Kasumi-1 (cell line): ENCODE data around the gene ULK2.
A peak's percentile ranks its signal among the peaks of the same experiment; 100 is the strongest.

Experiments
- DNase-seq, 2 experiments: peaks; one replicate each; lab custom pipeline; 2025; lab: John Stamatoyannopoulos, UW

Gene ULK2

GRCh38 chr17:19747159-19747719, 120.5 kb downstream of the ULK2 start:
- no peak for DNase-seq

- no peak for DNase-seq
Observed at GRCh38 chr17:19746517-19746916, 121.2 kb downstream of the ULK2 start.

- DNase-seq: peak; percentile 22 to 37
Observed at GRCh38 chr17:19744922-19745757, 122.6 kb downstream of the ULK2 start.

- DNase-seq: no peak
Observed at GRCh38 chr17:19744492-19744891, 123.2 kb downstream of the ULK2 start.

GRCh38 chr17:19743101-19744100, 124.3 kb downstream of the ULK2 start:
- DNase-seq: no peak

GRCh38 chr17:19742495-19742894, 125.2 kb downstream of the ULK2 start:
- no peak for DNase-seq

- no peak for DNase-seq
Observed at GRCh38 chr17:19741832-19742457, 125.8 kb downstream of the ULK2 start.

GRCh38 chr17:19740933-19741332, 126.8 kb downstream of the ULK2 start:
- no peak for DNase-seq

GRCh38 chr17:19739241-19740201, 128.2 kb downstream of the ULK2 start:
- DNase-seq: no peak

GRCh38 chr17:19738757-19739156, 129.0 kb downstream of the ULK2 start:
- no peak for DNase-seq

GRCh38 chr17:19738073-19738449, 129.7 kb downstream of the ULK2 start:
- no peak for DNase-seq

- no peak for DNase-seq
Observed at GRCh38 chr17:19737305-19738072, 130.2 kb downstream of the ULK2 start.

GRCh38 chr17:19736071-19736470, 131.7 kb downstream of the ULK2 start:
- DNase-seq: no peak

- no peak for DNase-seq
Observed at GRCh38 chr17:19733953-19734526, 133.7 kb downstream of the ULK2 start.

- no peak for DNase-seq
Observed at GRCh38 chr17:19731626-19732025, 136.1 kb downstream of the ULK2 start.

- DNase-seq: no peak
Observed at GRCh38 chr17:19730843-19731242, 136.9 kb downstream of the ULK2 start.

- DNase-seq: no peak
Observed at GRCh38 chr17:19729900-19730299, 137.8 kb downstream of the ULK2 start.

GRCh38 chr17:19728084-19728495, 139.6 kb downstream of the ULK2 start:
- no peak for DNase-seq

- no peak for DNase-seq
Observed at GRCh38 chr17:19727501-19728078, 140.1 kb downstream of the ULK2 start.
